Myometrial cell (primary cell): ENCODE results near the gene PTPRF. TPM values are rescaled to one million over a fixed set of nuclear protein-coding genes. Genes with fewer than 3 reads are reported as not detected.

Experiments
- total RNA-seq: library from RNA; depleted of rRNA; stranded (reverse); fragments of >200 nt; gene quantifications from 2 replicates; pipeline ENCODE4 v1.2.3, GENCODE V29; 2015

Gene PTPRF
- total RNA-seq: 20.2 and 32.4 TPM in 2 replicates

DNA sequence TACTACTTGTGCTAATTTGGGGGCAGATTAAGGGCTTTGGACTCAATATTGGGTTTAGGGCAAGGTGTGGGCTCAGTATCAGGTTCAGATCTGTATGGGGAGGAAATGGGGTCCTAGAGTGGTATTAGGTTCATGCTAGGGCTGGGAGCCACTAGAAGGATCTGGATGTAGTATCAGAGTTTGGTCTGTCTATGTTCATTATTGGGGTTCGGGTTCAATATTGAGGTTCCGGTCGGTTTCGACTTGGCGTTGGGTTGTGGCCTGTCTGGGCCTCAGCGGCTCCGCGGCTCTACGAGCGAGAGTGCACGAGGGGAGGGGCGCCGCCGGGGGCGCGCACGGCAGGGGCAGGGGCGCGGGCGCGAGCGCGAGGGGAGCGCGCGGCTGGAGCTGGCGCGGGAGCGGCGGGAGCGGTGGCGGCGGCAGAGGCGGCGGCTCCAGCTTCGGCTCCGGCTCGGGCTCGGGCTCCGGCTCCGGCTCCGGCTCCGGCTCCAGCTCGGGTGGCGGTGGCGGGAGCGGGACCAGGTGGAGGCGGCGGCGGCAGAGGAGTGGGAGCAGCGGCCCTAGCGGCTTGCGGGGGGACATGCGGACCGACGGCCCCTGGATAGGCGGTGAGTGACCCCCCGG lies at the start of gene PTPRF:
Gene PTPRF, plus strand, starts transcription at position 401 of the 624 bp plus-strand sequence. CDS start 14,193 bp downstream, outside the sequence.

Other genes with a start within 250 kb of the PTPRF start
- gene C1orf210, start 245.3 kb upstream of the PTPRF start, total RNA-seq: 0.35 TPM in 1 of 2 replicates, not detected in the other
- 4.6 and 9.9 TPM in 2 replicates for gene TIE1, start 229.9 kb upstream of the PTPRF start, total RNA-seq
- 0.53 TPM in 1 of 2 replicates, not detected in the other for gene MPL, start 193.1 kb upstream of the PTPRF start, total RNA-seq
- 157 TPM in 2 replicates for gene CDC20, start 171.9 kb upstream of the PTPRF start, total RNA-seq
- 86.8 and 121 TPM in 2 replicates for gene ELOVL1, start 162.9 kb upstream of the PTPRF start, total RNA-seq
- 95.5 and 95.7 TPM in 2 replicates for gene MED8, start 141.1 kb upstream of the PTPRF start, total RNA-seq
- 10.8 and 17.9 TPM in 2 replicates for gene SZT2, start 141.0 kb upstream of the PTPRF start, total RNA-seq
- gene HYI, start 77.0 kb upstream of the PTPRF start, total RNA-seq: 40.4 and 64.3 TPM in 2 replicates
- gene KDM4A, start 119.3 kb downstream of the PTPRF start, total RNA-seq: 18.5 and 27.6 TPM in 2 replicates
- gene ST3GAL3, start 176.7 kb downstream of the PTPRF start, total RNA-seq: 17.0 and 17.5 TPM in 2 replicates